ENCODE results near the gene CIITA. TPM values are rescaled to one million over a fixed set of nuclear protein-coding genes. Genes with fewer than 3 reads are reported as not detected.

CIITA gene
- total RNA-seq, 1 experiment from 2014 or later = not detected

- DNase-seq = no peak
- Histone ChIP-seq H2BK5ac (ENCODE audit: insufficient read length, low read length) (no peak overlapping the region), H3K9ac (ENCODE audit: extremely low read depth, insufficient read length, low read length) (no peak overlapping the region), H3K14ac (ENCODE audit: insufficient read depth, low read length) (no peak overlapping the region), H3K23ac (ENCODE audit: insufficient read length, low read depth, low read length) (no peak overlapping the region), H3K9me3 (ENCODE audit: control insufficient read depth, low read depth, low read length) (no peaks in the 10 kb centered on the region), H3K79me1 (ENCODE audit: insufficient read depth, low read depth, low read length, poor library complexity, severe bottlenecking) (no peaks in the 10 kb centered on the region), H3K79me2 (ENCODE audit: insufficient read depth, low read length) (no peaks in the 10 kb centered on the region), H4K91ac (ENCODE audit: insufficient read length, low read depth, low read length) (no peak overlapping the region), H3K27me3 (ENCODE audit: insufficient read depth, low read length) (peaks cover 4% of the 10 kb centered on the region; the same call in 1 of the 2 replicates), H3K56ac (ENCODE audit: insufficient read length, low read depth, low read length) (no peak overlapping the region), H3K4ac (ENCODE audit: low read depth, low read length) (no peak overlapping the region), H3K27ac (ENCODE audit: insufficient read length, low read depth, low read length) (no peak overlapping the region), H3K4me1 (ENCODE audit: insufficient read depth, low read length) (no peaks in the 10 kb centered on the region; the same call in 1 of the 2 replicates), H2BK15ac (ENCODE audit: low read depth, low read length) (no peak overlapping the region), H2AK5ac (ENCODE audit: insufficient read length, low read length) (no peak overlapping the region), H2AFZ (ENCODE audit: low read length) (no peak overlapping the region), H3K23me2 (ENCODE audit: insufficient read length, low read depth, low read length, poor library complexity, severe bottlenecking) (peaks cover 5% of the 10 kb centered on the region), H2BK12ac (ENCODE audit: insufficient read length, low read depth, low read length) (no peak overlapping the region), H4K5ac (ENCODE audit: insufficient read length, low read depth, low read length) (no peak overlapping the region), H2BK120ac (ENCODE audit: low read depth, low read length, poor library complexity, severe bottlenecking) (no peak overlapping the region), H2BK20ac (ENCODE audit: low read depth, low read length, poor library complexity, severe bottlenecking) (no peak overlapping the region), H3K18ac (ENCODE audit: insufficient read length, low read depth, low read length) (no peak overlapping the region), H3T11ph (ENCODE audit: low read length) (no peak overlapping the region), H3K4me2 (ENCODE audit: insufficient read depth, insufficient read length, low read length) (no peak overlapping the region), H4K8ac (replicated peaks; ENCODE audit: insufficient read length, low read depth, low read length) (no peak overlapping the region), H4K20me1 (ENCODE audit: control insufficient read depth, insufficient read depth, insufficient read length) (no peaks in the 10 kb centered on the region)
- no peaks in the 10 kb centered on the region for H3K36me3 Mint-ChIP-seq (ENCODE audit: insufficient read depth in 1 of 3, low read depth in 3 of 3)
- peaks cover 0 to 6% of the 10 kb centered on the region in 2 experiments; a peak in 1 of 5 replicates for H3K9me3 Mint-ChIP-seq
- H3K27ac Mint-ChIP-seq = no peak overlapping the region
- peaks cover 6% of the 10 kb centered on the region for H3K27me3 Mint-ChIP-seq (ENCODE audit: low read depth)
- peaks cover 12 to 33% of the 10 kb centered on the region in 2 experiments for H3K4me1 Mint-ChIP-seq
- no peak for TF ChIP-seq CTCF (conservative IDR thresholded peaks at IDR 0.05)
- H3K4me3 Mint-ChIP-seq = no peak overlapping the region
- WGBS (ENCODE audit: extremely low coverage, insufficient read length, low lambda C conversion rate) = no CpG with 5 or more reads among the region's 10 CpGs
Observed at GRCh38 chr16:10880594-10881452, 3.8 kb downstream of the CIITA start.
